HG02852 (cell line): Measurements from ENCODE around the gene PAH.

Experiments used
- ATAC-seq: cut with Tn5 transposase; IDR thresholded peaks from one replicate; pipeline ENCODE4 v1.9.1; 2021; ENCODE audit warnings: mild to moderate bottlenecking, moderate library complexity; ENCODE audit not compliant: unreplicated experiment

The PAH gene

DNA sequence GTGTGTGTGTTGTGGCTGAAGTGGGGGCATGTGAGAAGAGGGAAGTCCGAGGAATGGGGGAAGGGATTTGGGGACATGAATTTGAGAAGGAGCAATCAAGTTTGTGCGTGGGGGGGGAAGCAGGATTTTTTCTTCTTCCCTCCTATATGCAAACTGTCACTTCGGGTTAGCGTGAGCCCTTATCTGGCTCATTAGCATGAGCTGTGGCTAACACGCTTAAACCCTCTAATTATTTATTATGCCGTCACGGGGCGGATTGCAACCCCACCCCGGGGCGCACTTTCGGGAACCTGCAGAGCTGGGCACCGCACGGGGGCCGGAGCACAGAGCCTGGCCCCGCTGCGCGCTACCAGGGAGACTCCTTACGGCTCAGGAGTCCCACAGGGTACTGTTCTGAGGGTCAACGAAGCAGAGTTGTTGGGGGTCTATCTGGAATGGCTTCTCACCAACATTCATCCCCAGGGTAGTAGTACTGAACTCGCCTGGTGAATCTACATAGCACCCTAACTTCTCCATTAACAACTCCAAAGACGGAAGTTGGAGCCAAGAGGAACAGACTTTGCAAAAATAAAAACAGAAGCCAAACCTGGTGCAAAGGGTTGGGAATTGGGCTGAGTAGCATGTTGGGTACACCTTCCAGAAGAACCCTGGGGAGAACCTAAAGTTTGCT lies 34.0 kb upstream of the PAH start:
- no peak for ATAC-seq

DNA sequence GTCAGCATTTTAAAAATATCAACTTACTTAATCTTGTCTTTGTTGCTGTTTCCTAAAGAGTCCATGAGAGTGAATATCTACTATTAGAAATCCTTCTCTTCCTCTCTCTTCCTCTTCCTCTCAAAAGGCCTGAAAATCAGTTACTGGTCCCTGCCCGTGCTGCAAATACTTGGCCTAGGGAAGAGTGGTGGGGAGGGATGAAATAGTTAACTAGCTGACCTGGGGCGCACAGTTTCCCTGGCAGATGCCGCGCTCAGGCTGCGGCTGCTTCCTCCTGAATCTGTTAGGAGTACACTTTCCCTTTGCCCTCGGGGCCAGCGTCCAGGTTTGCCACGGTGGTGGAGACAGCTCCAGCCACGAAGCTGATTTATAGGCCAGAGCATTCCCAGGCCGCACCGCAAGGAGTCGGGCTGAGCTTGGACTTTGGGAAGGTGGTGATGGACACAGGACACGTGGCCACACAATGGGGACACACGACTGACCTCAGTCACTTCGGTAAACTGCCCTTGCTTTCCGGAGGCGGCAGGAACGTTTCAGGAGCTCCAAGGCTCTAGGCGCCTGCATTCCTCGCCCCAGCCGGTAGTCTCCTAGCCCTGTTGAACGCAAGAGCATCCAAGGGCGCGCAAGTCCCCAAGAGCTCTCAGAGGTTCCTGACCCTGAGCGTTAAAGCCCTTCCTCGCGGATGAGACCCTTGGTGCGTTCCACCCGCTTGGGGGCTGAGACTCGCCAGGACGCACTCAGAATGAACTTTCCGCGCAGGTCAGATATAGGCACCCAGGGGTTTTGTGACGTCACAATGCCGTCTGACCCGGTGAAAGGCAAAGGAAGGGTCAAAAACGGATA lies 33.3 kb upstream of the PAH start:
- ATAC-seq, result no peak

DNA sequence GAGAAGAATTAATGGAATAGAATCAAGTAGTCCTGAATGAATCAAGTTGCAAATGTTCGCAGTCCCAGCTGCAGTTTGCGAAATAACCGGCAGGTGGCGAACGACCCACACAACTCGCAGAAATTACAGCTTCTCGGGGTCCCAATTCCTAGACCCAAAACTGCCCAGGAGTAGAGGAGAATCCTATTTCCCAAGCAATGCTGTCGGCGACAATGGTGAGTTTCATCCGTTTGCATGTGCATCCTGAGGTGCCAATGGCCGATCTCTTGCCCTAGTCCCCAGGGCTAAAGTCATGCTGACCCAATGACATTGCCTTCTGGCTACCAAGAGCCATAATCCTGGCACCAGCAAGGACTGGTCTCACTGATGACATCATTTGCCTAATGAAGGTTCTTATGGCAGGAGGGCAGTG lies 31.9 kb upstream of the PAH start:
- ATAC-seq, result no peak

DNA sequence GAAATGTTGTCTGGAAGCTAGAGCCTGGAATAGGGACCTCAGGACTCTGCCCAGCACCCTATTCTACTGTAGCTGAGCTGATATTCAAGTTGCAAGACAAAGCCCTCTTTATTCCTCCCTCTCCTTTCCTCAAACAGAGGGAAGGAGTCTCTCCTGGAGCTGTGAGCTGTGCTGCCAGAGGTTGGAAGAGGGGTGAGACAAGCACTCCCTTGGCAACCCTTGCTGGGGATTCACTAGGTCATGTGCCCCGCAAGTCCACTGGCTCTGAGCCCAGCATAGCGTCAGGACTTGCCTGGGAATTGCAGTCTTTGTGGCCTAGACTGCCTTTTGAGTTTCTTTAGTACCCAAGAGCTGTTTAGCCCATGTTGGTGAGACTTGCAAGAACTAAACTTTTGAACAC lies 29.0 kb upstream of the PAH start:
- no peak for ATAC-seq

DNA sequence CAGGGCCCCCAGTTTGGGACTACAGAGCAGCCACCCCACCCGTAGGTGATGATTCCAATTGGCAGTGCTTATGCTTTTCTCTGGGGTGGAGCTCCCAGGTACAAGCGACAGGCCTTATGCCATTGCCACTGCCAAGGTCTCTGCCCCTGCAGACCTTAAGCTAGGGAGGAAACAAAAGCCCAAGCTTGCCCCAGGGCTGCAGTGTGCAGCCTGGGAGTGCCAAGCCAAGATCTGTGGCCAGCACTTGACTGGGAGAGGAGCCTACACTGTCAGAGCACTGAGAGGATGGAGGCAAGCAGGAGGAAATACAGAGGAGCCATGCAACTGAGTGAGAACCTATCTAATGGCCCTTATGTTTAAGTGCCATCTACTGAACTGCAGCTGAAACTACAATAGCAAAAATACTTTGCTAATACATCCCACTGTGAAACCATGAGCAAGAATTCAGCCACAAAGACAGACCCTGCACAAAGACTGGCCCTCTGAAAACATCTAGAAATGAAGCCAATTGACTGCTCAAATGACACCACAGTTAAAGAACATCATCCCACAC lies 22.7 kb upstream of the PAH start:
- no peak for ATAC-seq

DNA sequence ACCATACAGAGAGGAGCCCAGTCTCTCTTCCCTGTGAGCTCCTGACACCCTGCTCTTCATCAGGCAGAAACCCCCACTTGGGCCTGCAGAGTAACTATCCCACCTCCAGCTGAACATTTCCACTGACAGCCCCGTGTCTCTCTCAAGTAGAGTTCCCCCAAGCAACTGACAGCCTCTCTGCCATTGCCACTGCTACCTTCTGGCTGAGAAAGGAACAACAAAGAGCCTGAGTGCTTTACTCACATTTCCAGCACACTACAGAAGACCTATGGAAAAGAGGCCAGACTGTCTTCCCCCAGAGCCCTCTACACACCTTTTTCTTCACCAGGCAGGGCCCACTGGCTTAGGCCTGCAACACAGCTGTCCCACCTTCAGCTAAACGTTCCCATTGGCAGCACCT lies 22.0 kb upstream of the PAH start:
- no peak for ATAC-seq

DNA sequence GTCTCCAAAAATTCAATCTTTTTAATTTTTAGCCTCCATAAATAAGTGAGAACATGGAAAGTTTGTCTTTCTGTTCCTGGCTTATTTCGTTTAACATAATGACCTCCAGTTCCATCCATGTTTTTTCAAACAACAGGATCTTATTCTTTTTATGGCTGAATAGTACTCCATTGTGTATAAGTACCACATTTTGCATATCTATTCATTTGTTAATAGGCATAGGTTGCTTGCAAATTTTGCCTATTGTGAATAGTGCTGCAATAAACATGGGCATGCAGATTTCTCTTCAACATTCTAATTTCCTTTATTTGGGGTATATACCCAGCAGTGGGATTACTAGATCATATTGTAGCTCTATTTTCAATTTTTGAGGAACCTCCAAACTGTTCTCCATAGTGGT lies 16.1 kb upstream of the PAH start:
- no peak for ATAC-seq

DNA sequence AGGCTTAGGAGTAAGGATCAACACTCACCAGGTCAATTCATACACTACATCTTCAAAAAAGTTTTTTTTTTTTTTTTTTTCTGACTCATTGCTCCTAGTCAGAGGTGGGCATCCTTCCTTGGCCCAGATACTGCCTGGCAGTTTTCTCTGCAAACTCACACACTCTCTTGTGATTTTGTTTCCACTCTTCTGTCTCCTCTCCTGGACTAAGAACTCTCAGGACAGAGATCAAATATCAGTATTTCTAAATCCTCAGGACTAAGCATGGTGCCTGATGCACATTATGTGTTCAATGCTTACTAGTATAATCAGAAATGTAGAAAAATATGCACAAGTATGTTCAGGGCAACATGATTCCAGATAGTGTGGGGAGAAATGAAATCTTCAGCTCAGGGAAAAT lies 10.2 kb upstream of the PAH start:
- ATAC-seq, result no peak

DNA sequence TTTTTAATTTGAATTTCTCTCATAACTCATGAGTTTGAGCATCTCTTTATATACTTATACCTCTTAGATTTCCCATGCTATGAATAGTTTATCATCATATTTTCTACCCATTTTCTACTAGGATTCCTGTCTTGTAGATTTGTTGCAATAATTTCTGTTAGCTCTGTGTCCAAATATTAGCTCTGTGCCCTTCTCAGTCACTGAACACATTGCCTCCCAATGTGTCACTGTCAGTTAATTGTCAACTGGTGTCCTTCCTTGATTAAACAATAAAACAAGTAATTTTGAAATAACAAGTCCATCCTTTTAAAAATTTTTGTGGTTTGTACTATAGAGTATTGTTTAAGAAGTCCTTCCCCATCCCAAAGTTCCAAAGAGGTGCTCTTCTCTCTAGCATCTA lies 4.2 kb upstream of the PAH start:
- no peak for ATAC-seq

DNA sequence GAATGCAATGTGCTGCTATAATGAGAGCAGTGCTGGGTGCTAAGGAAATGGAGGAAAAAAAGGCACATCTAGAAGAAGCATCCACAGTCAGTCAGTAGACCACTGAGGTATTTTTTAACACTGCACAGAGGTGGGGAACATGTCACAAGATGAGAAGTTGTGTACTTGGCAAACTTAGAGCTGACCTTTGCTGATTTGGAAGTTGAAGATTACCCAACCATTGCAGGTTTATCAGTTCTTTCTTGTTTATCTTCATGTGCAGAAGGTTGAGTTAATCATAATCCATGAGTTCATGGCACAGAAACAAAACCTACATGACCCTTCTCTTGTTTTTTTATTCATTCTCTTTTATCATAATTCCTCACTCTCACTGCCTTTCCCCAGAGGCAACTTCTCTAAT lies 3.2 kb upstream of the PAH start:
- ATAC-seq, result no peak

DNA sequence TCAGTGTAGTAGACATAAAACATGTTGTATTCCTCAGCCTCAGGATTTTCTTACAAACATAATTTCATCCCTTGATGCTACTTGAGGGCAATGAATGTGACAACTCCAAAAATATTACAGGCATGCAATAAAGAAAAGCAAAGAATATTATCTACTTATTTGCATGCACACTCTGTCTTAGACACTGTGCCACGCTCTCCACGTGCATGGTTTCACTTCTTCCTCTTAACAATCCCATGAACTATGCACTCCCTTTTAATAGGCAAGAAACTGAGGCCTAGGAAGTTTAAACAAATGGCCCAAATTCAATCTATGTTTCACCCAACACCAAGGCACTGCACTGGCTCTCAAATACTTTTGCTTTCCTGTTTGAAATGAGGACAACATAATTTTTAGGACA lies 1.8 kb upstream of the PAH start:
- no peak for ATAC-seq

DNA sequence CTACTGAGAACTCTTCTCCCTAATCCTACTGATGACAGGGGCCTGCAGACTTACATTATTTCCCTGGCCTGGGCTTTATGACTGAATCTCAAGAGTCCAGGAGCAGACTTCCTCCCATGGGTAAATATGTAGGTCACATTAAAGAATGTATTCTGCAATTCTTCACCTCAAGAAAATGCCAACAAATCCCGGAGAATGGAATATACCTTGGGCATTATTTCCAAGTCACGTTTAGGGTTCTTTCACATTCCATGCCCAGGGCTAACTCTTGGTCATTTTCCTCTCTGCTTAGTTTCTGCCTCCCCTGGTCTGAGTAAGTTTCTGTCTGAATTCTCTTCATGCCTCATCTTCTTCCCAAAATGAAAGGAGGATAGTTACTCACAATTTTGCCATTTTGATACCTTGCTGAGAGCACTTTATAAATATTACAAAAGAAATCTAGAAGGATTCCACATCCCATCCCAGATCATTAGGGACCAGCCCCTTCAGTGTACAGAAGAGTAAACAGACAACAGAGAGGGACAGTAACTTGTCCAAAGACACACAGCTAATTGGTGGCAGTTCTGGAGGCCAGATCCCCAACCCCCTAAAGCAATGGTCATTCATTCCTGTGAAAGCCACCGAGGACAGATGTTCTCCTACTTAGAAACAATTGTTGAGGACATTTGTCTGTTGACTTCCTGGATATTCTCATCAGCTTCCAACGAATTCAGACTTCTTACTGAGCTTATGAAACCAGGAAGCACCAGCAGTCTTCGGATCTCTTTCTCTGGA lies 605 bp downstream of the PAH start:
- no peak for ATAC-seq

DNA sequence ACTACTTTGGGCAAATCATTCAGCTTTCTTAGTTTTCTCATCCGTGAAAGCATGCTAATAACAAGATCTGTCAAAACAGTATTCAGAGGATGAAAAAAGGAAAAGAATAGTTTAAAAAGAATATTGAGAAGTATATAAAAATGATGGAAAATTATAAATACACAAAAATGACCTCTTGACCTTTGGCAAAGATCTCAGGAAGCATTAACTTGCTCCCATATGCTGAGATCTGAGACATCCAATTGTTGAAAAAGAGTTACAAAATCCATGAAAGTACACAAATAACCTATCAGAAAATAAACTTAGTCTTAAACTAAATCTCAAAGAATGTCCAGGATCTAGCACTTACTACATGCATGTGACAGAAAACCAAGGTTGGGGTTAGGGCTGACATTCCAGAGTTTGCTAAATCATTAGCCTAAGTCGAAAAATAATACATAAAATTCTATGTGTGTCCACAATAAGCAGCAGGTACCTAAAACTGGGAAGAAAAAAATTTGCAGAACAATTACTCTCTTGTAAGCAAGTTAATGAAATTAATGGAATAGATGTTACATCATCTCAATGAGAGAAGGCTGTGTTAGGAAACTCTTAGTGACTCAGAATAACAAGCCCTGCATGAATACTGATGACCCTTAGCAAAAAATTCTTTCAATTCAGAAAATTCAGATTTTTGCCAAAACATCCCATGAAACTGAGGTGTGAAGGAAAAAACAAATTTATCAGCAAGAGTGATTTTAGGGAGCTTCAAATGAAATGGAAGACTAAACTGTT lies 3.4 kb downstream of the PAH start:
- no peak for ATAC-seq

DNA sequence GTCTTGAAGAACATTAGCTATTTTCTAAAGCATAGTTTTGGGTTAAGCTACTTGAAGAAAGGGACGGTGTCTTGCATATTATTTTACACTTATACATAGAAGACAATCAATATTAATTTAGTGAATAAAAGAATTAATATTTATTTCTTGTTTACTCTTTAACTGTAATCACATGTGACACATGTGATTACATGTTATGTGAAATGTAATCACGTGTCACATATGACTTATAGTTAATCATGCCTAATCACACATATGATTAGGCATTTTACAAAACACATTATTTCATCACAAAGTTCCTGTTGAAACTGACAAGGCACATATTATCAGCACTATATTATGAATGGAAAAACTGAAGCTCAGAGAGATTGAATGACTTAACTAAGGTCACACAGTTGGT lies 4.8 kb downstream of the PAH start:
- ATAC-seq, result no peak

DNA sequence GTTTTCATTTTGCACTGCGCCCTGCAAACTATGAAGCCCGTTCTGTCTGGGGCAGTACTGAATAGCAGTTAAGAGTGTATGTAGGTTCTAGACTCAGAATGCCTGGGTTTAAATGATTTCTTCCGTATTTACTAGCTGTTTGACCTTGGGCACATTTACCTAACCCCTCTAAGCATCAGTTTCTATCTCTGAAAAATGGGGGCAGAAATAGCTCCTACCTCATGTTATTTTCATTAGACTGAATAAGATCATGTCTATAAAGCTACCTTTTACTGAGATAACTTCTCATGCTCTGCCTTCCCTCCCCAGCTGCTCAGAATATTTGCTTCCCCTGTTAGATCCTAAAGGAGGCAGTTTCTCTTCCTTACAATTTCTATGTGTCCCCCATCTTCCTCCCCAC lies 5.7 kb downstream of the PAH start:
- no peak for ATAC-seq

DNA sequence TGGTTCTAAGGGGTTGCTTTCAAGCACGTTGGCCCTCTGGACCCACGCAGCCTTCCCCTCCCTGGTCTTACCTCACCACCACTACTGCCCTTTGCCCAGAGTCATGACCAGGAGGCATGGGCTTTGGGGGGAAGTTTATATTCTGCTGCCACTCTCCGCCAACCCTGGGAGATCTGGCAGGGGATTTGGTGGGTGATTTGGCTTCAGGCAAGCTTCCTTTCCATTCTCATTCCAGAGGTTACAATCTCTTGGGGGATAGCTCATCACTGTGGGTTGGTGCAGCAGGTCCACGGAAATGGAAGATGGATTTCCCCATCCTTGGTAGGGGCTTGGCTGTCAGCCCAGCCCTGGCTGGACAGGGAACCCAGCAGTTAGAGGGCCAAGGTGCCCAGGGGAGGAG lies 6.3 kb downstream of the PAH start:
- no peak for ATAC-seq

DNA sequence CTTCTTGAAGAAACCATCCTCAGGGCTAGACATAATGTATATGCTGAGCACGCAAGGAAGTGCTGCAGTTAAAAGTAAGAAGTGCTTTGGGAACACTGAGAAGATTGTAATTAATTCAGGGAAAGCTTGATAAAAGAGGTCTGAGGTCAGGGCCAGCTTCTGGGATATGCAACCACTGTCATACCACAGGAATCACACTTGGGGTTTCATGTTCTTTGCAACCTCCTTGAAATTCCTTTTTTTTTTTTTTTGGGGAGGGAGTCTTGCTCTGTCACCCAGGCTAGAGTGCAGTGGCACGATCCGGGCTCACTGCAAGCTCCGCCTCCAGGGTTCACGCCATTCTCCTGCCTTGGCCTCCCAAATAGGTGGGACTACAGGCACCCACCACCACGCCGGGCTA lies 6.9 kb downstream of the PAH start:
- no peak for ATAC-seq

DNA sequence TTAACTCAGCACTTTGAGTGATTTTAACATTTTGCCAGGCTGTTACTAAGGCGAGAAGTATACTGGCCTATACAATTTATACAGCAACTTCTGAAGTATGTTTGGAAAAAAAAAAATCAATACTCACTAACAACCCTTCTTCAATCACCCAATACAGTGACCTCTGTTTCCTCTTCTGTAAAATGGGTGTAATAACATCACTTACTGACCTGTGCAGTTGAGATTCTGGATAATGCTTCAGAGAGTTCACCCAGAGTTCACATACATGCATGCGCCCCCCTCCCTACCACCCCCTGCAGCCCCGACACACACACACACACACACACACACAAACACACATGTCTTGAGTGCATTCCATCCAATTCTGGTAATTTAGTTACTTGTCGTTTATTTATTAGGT lies 9.1 kb downstream of the PAH start:
- ATAC-seq, result no peak

DNA sequence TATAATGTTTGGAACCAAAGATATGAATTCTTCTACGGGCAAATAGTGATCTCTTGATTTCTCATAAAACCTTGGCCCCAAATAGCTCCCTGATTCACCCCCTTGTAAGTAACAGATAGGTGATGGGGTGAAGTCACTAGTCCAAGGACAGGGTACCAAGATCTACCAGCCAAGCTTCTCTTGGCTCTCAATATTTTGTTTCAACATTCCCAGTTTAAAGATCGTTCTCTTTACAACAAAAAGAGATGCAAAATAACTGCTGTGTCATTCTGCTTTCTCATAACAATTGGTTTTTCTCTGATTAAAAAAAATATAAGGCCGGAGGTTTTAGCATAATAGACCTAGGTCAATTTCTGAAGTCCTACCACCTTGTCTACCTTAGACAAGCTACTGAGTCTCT lies 11.8 kb downstream of the PAH start:
- no peak for ATAC-seq

DNA sequence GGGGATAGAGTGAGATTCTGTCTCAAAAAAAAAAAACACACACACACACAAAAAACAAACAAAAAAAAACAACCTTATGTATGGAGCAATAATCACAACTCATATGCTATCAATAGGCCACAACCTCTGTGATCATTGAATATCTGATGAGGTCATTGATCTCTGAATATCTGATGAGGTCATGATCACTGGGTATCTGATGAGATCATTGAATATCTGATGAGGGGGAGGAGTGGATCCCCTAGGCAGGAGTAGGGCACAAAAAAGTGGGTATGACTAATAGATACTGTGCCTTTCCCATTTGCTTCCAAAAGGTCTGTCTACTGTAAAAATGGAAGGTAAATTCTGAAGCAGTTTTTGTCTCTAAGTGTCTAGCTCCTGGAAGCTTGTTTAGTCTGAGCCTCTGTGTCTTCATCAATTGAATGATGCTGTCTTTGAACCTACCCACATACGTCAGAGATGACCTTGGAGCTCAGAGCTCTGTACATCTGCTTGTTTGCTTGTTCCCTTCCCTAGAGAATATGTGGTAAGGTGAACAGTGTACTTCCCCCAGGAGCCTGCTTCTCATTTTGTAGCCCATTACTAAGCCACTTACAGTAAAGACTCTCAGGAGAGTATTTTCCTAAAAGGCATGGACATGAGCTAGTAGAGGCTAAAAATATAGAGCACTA lies 13.6 kb downstream of the PAH start:
- no peak for ATAC-seq
